Measurements from ENCODE around the gene FBXO38.

Gene FBXO38

GRCh38 chr5:148372166-148372725 is 11.5 kb upstream of the FBXO38 start:
- H3K4me3 ChIP-seq (ENCODE audit: low read depth, low read length): no peak overlapping the region
- no peak for TF ChIP-seq CTCF (IDR thresholded peaks at IDR 0.05; ENCODE audit: insufficient read depth, low read depth, low read length, missing control alignments)
- no peak for DNase-seq (ENCODE audit: low read depth)

GRCh38 chr5:148372893-148373292 is 10.9 kb upstream of the FBXO38 start:
- no peak overlapping the region for H3K4me3 ChIP-seq (ENCODE audit: low read depth, low read length)
- no peak for DNase-seq (ENCODE audit: low read depth)
- no peak for TF ChIP-seq CTCF (IDR thresholded peaks at IDR 0.05; ENCODE audit: insufficient read depth, low read depth, low read length, missing control alignments)

- H3K4me3 ChIP-seq (ENCODE audit: low read depth, low read length): no peak overlapping the region
- TF ChIP-seq CTCF (IDR thresholded peaks at IDR 0.05; ENCODE audit: insufficient read depth, low read depth, low read length, missing control alignments): peak; percentile 73
- DNase-seq (ENCODE audit: low read depth): peak; percentile 51
Measured at GRCh38 chr5:148374690-148375360, 8.9 kb upstream of the FBXO38 start.

GRCh38 chr5:148376198-148376597 is 7.6 kb upstream of the FBXO38 start:
- no peak overlapping the region for H3K4me3 ChIP-seq (ENCODE audit: low read depth, low read length)
- no peak for DNase-seq (ENCODE audit: low read depth)
- no peak for TF ChIP-seq CTCF (IDR thresholded peaks at IDR 0.05; ENCODE audit: insufficient read depth, low read depth, low read length, missing control alignments)

- H3K4me3 ChIP-seq (ENCODE audit: low read depth, low read length): no peak overlapping the region
- TF ChIP-seq CTCF (IDR thresholded peaks at IDR 0.05; ENCODE audit: insufficient read depth, low read depth, low read length, missing control alignments): no peak
Measured at GRCh38 chr5:148378670-148379069, 5.1 kb upstream of the FBXO38 start.

GRCh38 chr5:148379340-148379739 is 4.4 kb upstream of the FBXO38 start:
- no peak for DNase-seq (ENCODE audit: low read depth)
- H3K4me3 ChIP-seq (ENCODE audit: low read depth, low read length): no peak overlapping the region
- no peak for TF ChIP-seq CTCF (IDR thresholded peaks at IDR 0.05; ENCODE audit: insufficient read depth, low read depth, low read length, missing control alignments)

More at GRCh38 chr5:148378670-148379069, 5.1 kb upstream of the FBXO38 start:
- DNase-seq (ENCODE audit: low read depth): no peak

GRCh38 chr5:148381906-148382305 is 1.9 kb upstream of the FBXO38 start:
- no peak for TF ChIP-seq CTCF (IDR thresholded peaks at IDR 0.05; ENCODE audit: insufficient read depth, low read depth, low read length, missing control alignments)
- H3K4me3 ChIP-seq (ENCODE audit: low read depth, low read length): no peak overlapping the region
- no peak for DNase-seq (ENCODE audit: low read depth)
